ENCODE measurements around the gene ACSL6. TPM values are rescaled to one million over a fixed set of nuclear protein-coding genes. Genes with fewer than 3 reads are reported as not detected.

The ACSL6 gene, protein sequence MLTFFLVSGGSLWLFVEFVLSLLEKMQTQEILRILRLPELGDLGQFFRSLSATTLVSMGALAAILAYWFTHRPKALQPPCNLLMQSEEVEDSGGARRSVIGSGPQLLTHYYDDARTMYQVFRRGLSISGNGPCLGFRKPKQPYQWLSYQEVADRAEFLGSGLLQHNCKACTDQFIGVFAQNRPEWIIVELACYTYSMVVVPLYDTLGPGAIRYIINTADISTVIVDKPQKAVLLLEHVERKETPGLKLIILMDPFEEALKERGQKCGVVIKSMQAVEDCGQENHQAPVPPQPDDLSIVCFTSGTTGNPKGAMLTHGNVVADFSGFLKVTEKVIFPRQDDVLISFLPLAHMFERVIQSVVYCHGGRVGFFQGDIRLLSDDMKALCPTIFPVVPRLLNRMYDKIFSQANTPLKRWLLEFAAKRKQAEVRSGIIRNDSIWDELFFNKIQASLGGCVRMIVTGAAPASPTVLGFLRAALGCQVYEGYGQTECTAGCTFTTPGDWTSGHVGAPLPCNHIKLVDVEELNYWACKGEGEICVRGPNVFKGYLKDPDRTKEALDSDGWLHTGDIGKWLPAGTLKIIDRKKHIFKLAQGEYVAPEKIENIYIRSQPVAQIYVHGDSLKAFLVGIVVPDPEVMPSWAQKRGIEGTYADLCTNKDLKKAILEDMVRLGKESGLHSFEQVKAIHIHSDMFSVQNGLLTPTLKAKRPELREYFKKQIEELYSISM
- 2.5 TPM for total RNA-seq

DNA sequence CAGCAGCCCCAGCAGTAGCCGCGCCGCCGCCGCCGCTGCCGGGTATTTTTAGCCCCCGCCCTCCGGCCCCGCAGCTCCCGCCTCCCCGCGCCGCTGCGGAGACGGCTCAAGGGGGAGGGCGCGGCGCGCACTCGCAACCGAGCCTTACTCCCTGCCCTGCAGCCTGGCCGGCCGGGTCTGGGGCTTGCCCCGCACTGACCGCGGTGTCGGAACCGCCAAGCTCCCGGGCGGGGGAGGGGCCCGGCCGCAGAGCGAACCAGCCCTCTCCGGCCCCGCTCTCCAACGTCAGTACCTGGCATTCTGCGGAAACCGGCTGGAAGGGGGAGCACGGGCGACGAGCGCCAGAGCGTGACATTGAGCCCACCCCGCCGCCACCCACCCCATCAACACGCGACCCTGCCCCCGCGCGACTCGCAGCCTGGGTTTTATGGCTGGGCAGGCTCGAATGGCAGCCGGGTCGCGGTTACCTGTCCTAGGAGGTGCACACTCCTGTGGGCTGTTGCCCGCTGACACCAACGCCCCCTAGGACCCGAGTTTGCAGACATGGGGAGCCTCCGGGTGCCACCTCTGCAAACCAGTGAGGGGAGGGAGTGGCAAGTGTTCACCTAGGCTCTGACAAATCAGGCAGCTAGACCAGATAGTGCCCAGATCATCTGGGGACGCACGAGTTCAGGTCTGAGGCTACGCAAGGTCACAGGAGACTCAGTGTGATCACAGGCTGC is at the start of gene ACSL6:
ACSL6 (minus strand) TSS at position 37 of the 722 bp plus-strand sequence. CDS start 105 bp downstream, outside the sequence.
- no peak for DNase-seq

DNA sequence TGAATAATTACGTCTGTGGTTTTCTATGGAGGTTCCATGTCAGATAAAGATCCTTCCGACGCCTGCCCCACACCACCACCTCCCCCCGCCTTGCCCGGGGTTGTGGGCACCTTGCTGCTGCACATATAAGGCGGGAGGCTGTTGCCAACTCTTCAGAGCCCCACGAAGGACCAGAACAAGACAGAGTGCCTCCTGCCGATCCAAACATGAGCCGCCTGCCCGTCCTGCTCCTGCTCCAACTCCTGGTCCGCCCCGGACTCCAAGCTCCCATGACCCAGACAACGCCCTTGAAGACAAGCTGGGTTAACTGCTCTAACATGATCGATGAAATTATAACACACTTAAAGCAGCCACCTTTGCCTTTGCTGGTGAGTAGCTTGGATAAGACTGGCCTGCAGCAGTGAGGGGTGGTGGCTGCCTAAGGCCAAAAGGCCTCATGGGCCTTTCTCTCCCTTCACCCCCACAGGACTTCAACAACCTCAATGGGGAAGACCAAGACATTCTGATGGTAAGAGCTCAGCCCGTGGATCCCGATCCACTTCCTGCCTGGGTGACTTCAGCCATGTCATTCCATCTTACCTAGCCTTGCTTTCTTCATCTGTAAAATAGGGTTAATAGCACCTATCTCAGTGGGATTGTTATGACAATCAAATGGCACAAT is 49.2 kb upstream of the ACSL6 start, which contains the start of gene IL3:
IL3 (plus strand) TSS at position 155 of the 661 bp plus-strand sequence; CDS start at position 207, 52 bp downstream.
- no peak for DNase-seq

DNA sequence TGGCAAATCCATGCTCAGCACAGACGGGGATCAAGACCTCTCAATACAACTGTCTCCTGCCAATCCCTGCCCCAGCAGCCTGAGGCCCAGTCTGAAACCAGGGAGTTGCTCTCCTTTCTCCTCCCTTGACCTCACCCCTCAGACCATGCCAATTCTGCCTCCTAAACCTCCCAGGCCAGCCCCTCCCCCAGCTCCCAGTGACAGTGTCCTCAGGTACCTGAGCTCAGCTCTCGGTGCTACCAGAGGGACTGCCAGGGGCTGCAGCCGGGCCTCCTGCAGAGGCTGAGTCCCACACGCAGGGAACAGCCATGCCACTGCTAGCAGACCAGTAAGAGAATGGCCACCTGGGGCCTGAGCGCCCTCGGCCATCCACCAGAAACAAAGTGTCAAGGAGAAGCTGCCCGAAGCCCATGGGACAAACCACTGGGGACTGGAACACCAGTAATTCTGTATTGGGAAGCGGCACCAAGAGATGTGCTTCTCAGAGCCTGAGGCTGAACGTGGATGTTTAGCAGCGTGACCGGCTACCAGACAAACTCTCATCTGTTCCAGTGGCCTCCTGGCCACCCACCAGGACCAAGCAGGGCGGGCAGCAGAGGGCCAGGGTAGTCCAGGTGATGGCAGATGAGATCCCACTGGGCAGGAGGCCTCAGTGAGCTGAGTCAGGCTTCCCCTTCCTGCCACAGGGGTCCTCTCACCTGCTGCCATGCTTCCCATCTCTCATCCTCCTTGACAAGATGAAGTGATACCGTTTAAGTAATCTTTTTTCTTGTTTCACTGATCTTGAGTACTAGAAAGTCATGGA is 48.4 kb upstream of the ACSL6 start:
- no peak for DNase-seq

DNA sequence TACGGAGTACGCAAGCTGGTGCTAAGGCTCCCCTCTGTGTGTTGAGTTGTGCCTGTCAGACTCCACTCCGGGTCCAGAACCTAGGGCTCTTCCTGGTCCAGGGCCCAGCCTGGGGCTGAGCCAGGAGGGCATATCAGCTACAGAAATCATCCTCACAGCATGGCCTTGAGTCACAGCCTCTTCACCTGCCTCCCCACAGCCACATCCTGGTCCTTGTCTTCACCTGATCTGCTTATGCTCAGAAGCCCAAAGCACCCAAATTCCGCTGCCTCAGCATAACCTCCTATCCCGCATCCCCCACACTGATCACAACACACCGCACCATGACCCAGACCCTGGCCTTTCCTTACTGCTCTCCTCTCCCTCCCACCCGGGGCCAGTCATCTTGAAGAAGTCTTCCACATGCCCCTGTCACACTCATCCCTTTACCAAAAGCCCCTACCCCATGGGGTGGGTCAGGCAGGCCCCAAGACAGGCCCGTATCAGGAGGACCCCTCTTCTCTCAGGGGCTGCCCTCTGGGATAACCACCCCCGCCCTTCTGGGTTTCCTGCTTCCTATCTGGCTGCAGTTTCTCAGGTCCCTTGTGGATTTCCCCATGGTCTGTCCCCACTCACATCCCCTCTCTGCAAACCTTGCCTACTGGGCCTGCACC is 47.7 kb upstream of the ACSL6 start:
- no peak for DNase-seq

DNA sequence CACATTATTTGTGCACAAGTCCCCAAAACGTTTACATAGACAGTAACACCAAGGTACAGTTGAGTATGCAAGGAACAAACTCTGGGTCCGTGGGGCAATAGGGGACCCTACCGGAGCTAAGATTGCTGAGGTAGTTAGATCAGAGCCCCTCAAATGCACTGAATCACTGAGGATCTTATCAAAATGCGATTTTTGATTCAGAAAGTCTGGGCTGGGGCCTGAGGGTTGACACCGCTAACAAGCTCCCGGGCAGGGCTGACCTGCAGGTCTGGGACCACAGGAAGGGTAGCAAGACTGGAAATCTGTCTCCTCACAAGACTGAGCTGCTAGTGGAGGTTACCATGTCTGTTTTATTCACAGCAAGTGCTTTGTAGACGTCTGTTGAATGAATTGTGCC is 47.2 kb upstream of the ACSL6 start:
- no peak for DNase-seq

DNA sequence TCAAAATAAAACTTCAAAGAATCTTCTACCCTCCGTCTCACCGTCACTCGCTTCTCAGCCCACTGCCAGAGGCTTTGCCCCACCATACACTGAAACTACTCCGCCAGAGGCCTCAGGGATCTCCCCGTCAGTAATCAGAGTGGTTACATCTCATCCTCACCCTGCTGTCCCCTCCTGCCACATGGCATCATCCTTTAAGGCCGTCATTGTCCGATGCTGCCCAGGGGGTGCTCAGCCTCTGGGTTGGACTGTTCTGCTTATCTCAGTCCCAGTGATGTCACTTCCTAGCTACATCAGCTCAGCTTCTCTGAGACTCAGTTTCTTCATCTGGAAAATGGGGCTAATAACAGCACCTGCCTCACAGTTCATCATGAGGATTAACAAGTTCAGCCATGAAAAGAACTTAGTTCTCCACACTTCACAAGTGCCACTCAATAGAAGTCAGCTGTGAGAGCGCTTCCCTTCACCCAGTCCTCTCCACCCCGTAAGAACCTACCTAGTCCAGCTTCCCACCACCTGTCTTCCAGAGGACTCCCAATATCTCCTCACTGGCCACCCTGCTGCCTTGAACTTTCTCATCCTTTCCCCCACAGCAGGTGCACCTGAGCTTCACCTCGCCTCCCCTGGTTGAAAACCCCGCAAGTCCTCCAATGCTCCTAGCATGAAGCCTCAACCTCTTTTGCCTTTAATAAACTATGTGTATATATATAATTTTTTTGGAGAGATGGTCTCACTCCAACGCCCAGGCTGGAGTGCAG is 46.2 kb upstream of the ACSL6 start:
- DNase-seq = no peak

DNA sequence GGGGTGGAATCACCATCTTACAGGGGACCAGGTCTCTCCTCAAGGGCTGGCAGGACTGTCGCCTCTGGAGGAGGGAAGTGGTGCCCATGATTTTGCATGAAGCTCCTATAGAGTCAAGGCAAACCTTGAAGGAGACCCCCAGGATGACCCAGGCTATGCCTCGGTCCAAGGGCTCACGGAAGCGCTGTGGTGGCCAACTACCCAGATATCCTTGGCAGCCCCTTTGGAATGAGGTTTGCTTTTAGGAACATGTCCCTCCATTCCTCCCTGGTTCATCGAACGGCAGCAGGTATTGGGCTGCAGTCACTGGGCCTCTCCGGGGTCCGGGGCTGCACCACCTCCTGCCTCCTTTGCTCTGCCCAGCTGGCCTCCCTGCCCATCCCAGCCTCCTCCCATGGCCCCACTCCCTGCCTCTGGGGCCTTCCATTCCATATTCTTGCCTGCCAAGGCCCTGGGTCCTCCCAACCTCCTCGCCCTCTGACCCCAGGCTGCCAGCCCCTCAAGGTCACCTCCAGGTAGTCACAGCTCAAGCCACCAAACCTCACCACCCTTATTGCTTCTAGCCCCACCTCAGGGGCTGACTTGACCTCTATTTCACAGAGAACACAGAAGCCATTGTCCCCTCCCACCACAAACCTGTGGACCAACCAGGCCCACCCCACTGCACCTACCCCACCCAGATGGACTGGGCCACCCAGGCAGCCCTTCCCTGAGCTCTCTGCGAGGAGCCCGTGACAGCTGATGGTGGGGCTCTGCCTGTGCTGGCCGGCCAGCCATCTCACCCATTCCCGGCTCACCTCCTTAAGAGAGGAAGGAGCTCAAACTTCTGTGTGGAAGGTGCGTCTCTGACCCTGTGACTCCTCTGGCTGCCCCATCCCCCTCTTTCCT is 45.4 kb upstream of the ACSL6 start:
- no peak for DNase-seq

DNA sequence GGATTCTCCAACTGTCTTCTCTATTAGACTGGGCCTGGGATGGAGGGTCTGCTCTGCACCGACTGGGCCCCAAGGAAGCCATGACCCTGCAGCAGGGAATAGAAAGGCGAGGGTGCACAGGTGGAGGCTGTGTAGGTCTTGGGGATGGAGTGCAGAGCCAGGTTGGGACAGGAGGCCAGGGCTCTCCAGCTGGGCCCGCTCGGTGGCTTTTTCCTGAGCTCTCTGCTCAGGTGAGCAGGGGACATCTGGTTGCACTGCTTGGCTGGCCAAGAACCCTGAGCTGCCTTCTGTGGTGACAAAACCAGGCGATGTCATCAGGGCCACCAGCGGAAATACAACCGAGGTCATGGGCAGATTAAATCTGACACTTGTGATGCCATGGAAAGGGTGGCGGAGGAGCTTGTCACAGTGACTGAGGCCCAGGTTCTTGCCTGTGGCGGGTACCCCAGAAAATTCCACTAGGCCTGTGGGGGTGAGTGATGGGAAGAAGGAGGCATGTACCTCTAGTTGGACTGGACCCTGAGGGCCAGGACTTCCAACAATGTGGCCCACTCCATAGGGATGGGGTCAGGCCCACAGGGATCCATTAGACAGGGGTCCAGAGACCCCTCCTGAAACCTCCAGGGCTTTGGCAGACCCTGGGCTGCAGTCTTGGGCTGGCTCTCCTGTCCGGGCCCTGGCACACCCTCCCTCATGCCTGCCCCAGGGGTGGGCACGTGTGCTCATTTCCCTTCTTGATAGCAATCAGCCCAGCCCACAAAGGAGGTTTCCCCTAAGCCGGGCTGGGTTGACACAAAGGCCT is 44.6 kb upstream of the ACSL6 start:
- no peak for DNase-seq

DNA sequence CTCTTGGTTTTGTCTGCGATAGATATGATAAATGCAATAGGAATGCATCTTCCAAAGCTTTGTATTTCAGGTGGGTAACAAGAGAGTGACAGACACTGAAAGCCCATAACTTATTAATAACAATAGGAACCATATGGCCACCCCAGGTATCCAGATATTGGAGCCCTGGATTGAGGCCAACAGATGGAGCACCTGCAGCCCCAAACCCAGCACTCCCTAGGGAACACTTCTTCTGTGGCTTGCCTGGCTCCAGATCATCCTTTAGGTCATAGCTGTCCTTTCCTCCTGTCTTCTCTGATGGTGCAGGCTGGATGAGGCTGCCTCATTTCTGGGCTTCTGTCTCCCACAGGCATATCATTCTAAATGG is 44.0 kb upstream of the ACSL6 start:
- DNase-seq = no peak

DNA sequence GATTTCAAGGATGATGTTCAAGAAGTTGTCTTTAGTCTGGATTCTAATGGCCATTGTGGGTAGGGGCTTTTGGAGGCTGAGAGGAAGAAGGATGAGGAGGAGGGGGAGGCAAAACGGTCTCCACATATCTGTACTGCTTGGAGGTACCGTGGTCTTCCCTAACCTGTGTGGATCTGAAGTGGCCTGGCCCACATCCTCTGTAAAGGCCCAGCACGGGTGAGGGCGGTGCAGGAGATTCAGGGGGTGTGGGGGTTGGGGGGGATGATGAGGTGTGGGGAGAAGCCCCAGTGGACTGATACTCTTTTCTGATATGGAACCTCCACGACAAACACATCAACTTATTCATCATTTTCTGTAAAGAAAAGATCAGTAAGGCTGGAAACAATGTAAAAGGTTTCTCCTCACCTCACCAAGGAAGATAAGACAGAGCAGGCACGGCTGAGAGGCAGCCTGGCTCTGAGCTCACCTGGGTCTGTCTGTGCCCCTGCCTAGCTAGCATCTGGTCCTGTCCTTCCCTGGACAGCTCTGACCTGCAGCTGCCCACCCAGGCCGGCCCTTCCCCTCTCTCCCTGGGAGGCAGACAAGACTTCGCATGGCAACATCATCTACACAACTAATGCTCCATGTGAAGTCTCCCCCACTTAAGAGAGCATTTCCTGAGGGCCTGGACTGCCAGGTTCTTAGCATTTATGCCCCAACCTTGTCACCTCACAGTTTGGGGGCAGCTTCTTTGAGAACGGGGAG is 43.4 kb upstream of the ACSL6 start:
- DNase-seq = no peak

DNA sequence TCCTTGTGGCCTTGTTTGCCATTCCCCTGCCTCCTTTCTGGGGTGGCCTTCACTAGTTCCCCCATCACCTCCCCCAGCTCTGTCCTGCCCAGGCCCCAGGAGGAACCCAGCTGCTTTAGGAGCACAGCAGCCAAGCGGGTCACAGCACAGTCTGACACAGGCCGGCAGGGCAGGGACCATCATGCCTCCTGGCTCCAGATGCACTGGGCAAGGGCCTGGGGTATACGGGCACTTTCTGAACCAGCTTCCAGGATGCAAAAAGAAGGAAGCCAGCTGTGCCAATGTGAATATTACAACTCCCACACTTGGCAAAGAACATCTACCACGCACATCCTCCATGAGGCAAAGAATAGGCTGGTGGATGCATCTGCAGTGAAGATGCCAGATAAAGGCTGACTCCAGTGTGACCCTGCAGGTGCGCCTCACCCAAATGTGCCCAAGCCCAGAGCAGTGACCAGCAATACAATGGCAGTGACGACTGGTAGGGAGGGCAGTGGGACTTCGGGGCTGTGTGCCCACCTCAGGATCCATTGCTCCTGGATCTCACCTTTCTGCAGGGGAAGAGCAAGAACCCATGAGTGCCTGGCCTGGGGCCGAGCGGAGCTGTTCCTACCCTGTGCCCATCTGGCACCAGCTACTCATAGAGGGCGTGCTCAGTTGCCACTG is 42.7 kb upstream of the ACSL6 start:
- DNase-seq = no peak

DNA sequence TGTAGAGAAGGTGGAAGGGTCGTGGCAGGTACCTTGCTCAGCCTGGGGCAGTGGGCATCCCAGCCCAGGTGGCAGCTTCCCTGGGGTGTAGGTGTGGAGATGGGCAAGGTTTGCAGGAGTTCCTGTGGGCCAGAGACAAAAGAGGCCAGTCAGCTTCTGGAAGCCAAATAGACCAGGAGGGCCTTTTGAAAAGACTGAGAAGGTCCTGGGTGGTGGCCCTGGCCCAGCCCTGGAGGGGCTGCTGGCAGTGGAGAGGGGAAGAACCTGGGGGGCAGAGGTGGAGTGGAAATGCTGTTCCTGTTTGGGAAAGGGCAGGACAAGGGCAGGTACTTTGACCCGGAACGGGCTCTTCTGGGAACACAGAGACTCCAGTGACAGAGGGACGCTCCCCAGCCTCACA is 42.0 kb upstream of the ACSL6 start:
- DNase-seq = no peak

DNA sequence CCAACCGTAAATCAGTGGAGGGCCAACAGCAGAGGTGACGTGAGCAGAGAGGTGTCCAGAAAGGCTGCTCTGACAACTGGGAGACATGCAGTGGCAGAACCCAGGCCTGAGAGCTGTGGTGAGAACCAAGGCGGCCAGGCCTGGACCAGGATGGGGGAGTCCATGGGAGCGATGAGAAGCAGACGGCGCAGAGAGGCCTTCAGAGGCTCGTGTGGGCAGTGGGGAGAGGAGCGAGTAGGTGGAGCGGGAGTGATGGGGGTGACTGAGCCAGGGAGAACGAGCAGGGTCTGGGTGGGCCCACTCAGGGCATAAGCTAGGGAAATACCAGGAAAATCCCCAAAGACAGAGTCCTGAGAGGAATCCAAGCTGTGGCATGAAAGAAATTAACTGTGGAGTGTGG is 41.1 kb upstream of the ACSL6 start:
- DNase-seq = no peak

DNA sequence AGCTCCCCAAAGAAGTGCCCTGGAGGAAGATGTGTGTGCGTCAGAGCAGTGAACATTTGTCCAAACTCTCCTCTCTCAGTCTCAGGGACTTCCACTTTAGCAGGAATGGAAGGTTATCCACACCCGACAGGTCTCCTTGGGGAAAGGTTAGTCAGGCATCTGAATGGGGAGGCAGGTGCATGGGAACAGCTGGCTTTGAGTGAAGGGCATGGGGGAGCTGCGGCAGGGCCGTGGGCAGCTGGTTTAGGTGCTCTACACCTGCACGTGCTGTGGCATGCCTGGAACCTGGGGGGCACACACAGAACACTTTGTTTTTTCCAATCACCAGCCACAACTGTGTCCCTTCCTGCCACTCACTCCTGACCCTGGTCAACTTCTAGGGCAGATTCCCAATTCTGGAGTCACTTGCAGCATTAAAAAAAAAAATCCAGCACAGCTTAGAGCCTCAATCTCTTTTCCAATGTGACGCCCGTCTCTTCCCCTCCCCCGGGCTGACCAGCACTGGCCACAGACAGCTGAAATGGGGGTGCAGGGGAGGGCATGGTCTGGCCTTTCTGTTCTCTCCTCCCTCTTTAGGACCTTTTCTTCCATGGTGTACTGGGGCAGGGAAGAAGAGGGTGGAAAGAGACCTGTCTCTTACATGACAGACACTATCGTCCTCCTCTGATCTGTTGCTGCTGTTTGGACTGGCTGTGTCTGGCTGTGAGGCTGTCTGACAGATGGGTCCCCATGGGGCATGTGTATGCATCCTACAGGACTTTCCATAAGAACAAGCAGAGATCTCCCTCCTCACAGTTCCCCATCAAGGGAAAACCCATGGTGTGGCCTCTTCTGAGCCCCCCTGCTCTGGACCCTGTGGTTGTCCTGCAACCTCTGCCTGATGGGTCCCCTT is 39.4 kb upstream of the ACSL6 start:
- DNase-seq = no peak

DNA sequence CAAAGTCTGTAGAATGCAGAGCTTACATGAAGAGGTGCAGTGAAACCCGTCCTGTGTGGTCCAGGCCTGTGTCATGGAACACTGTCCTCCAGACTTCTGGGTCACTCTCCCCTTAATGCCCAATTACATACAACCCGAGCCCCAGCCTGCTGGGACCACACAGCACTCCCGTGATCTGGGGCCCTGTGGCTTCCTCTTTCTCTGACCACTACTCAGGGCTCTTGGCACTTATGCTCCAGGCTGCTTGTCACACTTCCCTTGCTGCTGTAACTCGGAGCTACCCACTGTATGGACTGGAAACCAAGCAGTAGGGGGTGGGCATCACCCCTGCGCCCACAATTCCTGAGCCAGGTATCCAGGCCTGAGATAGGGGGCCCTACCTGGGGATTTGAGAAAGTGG is 38.7 kb upstream of the ACSL6 start:
- DNase-seq = no peak

DNA sequence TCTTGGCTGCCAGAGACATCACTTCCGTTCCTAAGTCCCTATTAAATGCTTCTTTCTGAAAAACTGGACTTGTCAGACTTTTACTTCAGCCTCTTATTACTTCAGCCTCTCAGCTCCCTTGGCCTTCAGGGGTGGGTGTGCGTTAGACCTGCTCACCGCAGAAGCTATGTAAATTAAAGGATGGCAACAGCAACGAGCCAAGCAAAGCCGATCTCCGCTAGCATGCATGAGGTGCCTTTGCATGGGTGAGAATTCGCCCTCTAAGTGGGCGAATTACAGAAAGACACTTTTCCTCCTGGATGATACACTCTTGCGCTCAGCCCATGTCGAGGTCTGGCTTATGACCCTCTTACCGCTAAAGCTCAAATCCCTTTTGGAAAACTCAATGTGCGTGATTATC is 38.1 kb upstream of the ACSL6 start:
- DNase-seq = no peak

All from tongue (tissue), 2 donors.